CD4-positive, alpha-beta T cell treated with Interleukin-1 beta for 1 hour (primary cell): Measurements from ENCODE around the gene HYPK.
A peak's percentile ranks its signal among the peaks of the same experiment; 100 is the strongest.
"Not testable (repeated sequence)": the region's sequence is repeated elsewhere in the genome, so short reads cannot be mapped to it uniquely, and the experiment has no call there.

Experiments used
- DNase-seq, 2 donors: peaks; one replicate each; pipeline ENCODE4 v3.0.0-alpha.2; 2020 to 2022

The HYPK gene

DNA sequence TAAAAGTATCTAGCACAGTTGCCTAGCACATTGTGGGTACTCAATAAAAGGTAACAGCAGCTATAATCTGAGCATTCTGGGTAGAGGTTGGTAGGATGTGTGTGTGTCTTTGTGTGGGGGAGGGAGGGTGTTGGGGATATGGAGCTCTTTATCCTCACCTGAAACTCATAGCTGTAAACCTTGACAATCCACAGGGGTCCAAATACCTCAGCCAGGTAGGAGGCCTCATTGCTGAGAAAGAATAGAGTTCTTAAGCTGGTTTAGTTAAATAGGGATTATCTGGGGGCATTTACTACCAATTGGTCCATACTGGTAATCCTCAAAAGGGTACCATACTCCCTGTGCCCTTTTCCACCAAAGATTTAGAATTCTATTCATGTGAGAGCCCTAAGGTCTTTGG lies 4.4 kb upstream of the HYPK start:
- no peak for DNase-seq

DNA sequence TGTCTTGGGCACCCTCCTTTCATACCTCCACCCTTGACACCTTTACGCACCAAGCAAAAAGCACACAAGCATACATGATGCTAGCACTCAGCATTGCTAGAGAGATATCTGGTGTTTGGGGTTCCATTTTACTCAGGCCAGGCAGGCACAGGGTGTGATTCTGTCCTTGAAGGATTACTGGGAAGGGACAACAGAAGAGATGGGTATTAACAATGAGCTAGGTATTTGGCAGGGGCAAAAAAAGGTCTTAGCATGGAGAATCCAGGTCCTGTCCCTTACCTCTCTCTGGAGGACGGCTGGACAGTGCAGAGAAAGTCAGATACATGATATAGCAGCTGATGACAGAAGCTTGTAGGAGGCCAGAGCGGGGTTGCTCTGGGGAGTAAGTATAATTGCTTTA lies 3.8 kb upstream of the HYPK start:
- no peak for DNase-seq

DNA sequence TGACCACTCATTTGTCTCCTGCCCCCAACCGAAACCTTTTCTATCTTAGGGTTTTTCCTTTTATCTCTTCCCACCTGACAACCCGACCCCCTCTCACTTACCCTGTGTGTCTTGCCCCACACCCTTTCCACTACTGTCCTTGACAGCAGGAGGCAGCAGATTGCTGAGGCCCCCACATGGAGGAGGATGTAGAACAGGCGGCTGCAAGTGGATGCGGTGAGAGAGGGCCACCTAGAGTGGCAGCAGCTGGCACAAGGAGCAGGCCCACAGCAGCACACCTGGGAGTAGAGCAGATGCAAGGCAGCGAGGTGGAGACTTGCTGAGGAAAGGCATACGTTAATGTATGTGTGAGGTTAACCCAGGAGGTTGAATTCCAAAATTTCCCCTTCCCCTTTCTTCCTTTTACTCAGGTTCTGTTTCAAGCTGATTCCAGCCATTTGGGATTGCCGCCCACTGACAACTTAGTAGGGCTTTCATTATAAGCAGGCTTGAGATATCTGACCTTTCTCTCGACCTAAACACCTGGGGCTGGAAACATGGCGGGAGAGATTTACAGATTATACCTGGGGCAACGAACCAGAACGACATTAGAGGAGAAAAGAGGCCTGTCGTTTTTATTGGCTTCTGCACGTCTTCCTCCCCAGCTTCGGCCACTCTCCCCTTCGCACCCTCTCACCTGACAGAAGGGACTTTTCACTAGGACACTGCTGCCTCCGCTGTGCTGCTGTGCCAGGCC lies 1.0 kb upstream of the HYPK start:
- DNase-seq: no peak

DNA sequence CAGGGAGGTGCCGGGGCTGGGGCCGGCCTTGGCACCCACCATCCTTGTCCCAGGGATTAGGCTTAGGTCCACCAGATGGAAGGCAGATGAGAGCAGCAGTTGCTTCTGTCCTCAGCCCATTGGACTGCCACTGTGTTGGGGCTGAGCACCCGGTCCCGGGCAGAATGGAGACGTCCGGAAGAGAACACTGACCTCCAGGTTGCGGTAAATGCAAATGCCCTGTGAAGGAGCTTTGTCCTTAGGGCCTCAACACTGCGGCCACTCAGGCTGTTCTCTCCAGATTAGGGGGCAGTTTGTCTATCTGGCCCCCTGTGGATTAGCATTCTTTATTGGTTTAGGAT lies 484 bp upstream of the HYPK start, which contains the start of gene SERINC4:
SERINC4 (minus strand) TSS at position 276 of the 341 bp plus-strand sequence; CDS start at position 42, 234 bp downstream.
- DNase-seq: no peak

DNA sequence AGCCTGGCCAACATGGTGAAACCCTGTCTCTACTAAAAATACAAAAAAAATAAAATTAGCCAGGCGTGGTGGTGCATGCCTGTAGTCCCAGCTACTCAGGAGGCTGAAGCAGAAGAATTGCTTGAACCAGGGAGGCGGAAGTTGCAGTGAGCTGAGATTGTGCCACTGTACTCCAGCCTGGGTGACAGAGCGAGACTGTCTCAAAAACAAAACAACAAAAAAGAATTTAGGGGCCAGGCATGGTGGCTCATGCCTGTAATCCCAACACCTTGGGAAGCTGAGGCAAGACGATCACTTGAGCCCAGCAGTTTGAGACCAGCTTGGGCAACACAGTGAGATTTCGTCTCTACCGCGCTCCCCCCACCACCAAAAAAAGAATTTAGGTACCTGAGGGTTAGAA lies 2.3 kb downstream of the HYPK start:
- DNase-seq: not testable (repeated sequence)

DNA sequence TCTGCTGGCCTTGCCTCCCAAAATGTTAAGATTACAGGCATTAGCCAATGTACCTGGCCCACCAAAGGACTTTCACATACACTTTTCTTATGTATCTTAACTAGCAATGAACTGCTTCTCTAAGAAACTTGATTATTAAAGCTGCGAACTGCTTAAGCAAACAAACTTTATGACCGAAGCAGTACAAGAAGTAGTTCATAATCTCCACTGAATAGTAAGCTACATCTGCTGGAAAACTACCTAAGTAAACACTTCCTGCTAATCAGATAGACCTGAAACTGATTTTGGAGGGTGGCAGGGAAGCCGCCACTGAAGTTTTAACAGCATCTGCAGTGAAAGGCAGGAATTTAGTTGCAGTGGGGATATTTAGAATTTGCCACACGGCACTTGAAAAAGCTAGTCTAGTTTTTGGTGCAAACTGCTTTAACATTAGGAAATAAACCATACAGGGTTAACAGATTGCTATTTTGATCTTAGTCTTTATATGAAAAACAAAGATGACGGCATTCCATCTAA lies 8.1 kb downstream of the HYPK start:
- DNase-seq: no peak

DNA sequence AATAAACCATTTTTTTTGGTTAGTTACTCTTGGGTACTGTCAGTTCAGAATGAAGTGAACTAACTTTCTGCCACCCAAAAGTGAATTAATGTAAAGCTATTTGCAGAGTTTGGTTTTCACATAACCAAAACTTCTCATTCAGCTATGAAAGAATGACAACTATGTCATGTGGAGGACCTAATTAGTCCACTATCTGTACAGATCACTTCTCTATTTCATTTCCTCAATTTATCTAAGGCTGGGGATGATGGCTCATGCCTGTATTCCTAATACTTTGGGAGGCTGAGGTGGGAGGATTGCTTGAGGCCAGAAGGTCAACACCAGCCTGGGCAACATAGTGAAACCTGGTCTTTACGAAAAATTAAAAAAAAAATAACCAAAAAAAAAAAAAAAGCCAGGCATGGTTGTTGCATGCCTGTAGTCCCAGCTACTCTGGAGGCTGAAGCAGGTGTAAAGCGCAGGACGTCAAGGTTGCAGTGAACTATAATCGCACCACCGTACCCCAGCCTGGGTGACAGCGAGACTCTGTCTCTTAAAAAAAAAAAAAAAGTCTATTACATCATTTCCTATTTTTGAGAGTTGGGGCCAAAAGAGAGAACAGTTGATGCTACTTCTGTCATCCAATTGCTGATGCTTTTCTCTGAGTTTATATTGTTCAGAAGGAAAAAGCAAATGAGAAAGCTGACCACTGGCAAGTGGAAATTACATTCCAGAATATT lies 8.7 kb downstream of the HYPK start:
- peak in 1 of 2 donors; percentile 62 for DNase-seq

DNA sequence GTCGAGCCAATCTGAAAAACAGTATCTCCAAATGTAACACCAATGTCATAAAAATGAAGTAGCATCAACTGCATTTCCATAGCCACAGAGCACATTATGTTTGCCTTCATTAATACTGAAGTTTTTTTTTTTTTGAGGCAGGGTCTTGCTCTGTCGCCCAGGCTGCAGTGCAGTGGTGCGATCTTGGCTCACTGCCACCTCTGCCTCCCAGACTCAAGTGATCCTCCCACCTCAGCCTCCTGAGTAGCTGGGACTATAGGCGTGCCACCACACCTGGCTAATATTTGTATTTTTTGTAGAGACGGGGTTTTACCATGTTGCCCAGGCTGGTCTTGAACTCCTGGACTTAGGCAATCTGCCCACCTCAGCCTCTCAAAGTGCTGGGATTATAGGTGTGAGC lies 14.7 kb downstream of the HYPK start:
- DNase-seq: not testable (repeated sequence)

DNA sequence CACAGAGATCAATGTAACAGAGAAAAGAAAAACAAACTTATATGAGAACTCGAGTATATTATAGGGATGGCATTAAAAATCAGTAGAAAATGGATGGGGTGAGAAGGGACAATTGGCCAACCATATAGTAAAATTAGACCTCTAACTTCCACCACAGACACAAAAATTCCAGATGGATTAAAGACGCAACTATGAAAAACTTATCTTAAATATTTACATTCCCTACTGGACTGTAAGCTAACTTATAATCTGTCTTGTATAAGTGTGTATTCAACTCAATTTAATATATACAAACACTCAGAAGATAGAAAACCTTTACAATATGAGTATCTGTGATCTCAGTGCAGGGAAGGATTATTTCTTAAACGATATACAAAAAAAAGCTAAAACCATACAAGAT lies 21.1 kb downstream of the HYPK start:
- no peak for DNase-seq

DNA sequence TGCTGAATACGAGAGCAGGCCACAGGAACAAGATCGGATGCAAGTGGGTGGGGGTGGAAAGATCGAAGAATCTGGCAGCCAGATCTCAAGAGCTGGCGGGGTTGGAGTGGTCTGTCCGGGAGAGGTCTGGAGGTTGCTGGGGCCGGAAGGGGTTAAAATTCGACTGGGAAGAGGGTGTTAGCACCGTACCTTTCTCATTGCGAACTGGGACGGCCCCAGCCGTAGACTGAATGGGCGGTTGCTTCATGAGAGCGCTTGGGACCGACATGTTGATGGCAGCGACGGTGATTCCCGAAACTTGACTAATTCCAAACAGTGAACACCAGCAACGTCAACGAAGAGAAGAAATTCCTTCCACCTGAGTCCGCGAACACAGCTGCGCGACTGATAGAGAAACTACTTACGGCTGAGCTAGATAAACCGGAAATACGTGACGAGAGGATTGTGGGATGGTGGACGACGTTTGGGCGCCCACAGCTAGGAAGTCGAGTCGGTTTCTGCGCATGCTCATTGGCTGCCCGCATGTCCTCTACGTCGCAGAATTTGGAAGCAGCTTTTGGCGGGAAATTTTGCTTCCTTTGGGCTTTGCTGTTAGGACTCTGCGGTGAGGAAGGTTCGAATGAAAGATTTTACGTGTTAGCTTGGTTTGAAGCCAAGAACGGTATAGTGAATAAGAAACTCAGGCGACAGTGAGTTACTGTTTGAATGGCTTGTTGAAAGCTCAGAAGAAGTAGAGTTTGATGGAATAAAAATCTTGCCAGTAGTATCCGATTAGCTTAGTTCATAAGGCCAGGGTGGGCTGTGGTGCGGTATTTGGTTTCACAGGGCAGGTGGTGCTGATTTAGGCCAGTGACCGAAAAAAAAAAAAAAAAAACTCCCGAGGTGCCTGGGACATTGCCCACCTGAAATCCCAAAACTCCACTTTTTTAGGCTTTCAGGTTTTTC lies 24.2 kb downstream of the HYPK start, which contains the start of gene MFAP1:
MFAP1 (minus strand) TSS at position 389 of the 945 bp plus-strand sequence; CDS start at position 268, 121 bp downstream.
- DNase-seq: peak; percentile 94 to 96

DNA sequence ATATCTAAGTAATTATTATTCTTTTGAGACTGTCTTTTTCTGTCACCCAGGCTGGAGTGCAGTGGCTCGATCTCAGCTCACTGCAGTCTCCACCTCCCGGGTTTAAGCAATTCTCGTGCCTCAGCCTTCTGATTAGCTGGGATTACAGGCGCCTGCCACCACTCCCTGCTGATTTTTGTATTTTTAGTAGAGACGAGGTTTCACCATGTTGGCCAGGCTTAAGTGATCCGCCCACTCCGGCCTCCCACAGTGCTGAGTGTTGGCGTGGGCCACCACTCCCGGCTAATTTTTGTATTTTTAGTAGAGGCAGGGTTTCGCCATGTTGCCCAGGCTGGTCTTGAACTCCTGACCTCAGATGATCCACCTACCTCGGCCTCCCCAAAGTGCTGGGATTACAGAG lies 24.9 kb downstream of the HYPK start:
- DNase-seq: not testable (repeated sequence)

DNA sequence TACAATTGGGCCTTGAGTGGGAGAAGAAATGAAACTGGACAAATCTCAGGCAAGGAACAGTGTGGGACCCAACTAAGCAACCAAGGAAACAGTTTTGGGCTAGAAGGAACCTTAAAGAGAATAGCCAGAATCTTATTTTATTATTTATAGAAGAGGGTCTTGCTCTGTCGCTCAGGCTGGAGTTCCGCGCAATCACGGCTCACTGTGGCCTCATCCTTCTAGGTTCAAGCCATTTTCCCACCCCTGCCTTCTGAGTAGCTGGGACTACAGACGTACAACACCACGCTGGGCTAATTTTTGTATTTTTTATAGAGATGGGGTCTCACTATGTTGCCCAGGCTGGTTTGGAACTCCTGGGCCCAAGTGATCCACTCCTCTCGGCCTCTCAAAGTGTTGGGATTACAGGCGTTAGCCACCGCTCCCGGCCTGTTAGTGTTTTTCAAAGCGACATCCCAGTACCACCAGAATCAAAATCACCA lies 25.7 kb downstream of the HYPK start:
- no peak for DNase-seq

DNA sequence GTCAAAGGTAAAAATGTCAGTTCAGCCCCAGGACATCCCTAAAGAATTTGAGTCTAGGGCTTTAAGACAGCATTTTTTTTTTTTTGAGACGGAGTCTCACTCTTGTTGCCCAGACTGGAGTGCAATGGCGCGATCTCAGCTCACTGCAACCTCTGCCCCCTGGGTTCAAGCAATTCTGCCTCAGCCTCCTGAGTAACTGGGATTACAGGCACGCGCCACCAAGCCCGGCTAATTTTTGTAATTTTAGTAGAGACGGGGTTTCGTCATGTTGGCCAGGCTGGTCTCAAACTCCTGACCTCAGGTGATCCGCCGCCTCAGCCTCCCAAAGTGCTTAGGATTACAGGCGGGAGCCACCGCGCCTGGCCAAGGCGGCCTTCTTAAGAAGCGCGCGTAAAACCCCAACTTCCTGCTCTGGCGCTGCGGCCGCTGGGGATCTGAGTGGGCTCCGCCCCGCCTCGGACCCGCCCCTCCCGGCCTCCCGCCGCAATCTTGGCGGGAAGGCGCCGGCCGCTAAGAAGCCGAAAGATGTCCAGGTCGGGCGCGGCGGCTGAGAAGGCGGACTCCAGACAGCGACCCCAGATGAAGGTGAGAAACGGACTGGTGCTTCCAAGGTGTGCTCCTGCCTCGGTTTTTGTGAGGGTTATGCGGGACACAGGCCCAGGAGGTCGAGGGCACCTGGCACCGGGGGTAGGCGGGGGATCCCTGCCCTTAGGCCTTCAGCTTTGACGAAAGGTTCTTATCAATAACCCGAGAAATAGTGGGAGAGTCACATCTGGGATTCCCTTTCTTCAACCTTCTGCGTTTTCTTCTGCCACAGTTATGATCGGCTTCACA lies 26.3 kb downstream of the HYPK start, which contains the start of gene WDR76:
WDR76 (plus strand) TSS at position 495 of the 834 bp plus-strand sequence; CDS start at position 526, 31 bp downstream.
- peak; percentile 74 to 75 for DNase-seq

DNA sequence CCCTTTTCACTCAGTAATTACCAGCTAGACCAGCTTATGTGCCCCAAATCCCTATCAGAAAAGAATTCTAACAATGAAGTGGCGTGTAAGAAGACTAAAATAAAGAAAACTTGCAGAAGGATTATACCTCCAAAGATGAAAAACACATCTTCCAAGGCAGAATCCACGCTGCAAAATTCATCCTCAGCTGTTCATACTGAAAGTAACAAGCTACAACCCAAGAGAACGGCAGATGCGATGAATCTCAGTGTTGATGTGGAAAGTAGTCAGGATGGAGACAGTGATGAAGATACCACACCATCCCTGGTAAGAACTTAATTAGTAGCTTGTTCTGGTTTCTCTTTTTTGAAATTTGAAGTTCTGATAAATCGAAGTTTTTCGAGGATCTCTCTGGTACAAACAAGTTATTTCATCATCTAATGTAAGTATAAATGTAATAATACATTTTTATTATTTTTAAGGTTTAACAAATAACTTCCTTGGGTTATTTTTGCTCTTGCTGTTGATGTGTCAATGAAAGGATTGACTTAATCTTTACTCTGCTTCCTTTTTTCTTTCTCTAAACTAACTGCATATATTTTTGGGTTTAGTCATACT lies 27.8 kb downstream of the HYPK start:
- no peak for DNase-seq

DNA sequence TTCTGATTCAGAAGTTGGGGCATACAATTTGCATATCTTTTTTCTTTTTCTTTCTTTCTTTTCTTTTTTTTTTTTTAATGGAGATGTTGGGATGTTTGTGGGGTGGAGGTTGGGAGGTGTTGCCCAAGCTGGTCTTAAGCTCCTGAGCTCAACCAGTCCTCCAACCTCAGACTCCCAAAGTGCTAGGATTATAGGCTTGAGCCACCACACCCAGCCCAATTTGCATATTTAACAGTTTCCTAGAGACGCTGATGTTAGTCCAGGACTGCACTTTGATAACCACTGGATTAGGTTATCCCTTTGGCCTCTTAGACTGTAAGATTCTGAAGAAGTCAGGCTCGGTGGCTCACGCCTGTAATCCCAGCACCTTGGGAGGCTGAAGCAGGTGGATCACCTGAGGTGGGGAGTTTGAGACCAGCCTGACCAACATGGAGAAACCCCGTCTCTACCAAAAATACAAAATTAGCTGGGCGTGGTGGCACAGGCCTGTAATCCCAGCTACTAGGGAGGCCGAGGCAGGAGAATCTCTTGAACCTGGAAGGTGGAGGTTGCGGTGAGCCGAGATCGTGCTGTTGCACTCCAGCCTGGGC lies 29.6 kb downstream of the HYPK start:
- DNase-seq: not testable (repeated sequence)

DNA sequence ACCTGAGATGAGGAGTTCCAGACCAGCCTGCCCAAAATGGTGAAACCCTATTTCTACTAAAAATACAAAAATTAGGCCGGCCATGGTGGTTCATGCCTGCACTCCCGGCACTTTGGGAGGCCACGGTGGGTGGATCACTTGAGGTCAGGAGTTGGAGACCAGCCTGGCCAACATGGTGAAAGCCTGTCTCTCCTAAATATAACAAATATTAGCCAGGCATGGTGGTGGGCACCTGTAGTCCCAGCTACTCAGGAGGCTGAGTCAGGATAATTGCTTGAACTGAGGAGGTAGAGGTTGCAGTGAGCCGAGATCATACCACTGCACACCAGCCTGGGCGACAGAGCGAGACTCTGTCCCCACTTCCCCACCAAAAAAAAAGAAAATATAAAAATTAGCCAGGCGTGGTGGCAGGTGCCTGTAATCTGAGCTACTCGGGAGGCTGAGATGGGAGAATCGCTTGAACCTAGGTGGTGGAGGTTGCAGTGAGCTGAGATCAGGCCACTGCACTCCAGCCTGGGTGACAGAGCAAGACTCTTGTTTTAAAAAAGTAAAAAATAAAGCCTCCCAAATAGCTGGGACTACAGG lies 30.4 kb downstream of the HYPK start:
- not testable (repeated sequence) for DNase-seq

DNA sequence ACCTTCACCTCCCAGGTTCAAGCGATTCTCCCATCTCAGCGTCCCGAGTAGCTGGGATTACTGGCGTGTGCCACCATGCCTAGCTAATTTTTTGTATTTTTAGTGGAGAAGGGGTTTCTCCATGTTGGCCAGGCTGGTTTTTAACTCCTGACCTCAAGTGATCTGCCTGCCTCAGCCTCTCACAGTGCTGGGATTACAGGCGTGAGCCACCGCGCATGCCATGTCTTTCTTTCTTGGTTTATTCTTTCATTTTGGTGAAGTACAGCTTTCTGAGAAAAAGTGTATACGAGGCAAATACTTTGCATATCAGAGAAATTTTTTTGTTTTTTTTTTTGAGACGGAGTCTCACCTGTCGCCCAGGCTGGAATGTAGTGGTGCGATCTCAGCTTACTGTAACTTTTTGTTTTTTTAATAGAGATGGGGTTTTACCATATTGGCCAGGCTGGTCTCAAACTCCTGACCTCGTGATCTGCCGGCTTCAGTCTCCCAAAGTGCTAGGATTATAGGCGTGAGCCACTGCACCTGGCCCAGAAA lies 31.2 kb downstream of the HYPK start:
- not testable (repeated sequence) for DNase-seq

DNA sequence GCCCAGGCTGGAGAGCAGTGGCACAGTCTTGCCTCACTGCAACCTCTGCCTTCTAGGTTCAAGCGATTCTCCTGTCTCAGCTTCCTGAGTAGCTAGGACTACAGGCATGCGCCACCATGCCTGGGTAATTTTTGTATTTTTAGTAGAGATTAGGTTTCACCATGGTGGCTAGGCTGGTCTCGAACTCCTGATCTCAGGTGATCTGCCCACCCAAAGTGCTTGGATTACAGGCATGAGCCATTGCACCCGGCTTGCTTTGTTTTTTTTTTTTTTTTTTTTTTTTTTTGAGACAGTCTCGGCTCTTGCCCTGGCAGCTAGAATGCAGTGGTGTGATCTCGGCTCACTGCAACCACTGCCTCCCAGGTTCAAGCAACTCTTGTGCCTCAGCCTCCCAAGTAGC lies 32.1 kb downstream of the HYPK start:
- not testable (repeated sequence) for DNase-seq

DNA sequence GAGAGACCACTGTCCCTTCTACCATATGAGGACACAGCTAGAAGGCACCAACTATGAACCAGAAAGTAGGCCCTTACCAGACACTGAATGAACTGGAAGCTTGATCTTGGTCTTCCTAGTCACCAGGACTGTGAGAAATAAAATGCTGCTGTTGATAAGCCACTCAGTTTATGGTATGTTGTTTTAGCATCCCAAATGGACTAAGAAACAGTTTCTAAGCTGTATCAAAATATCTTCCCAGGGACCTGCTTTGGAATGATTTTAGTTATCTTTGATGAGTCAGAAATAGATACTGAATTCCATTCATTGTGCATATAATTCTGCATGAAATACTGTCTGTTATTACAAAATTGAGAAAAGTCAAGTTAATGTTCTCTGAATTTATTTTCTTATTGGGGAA lies 45.0 kb downstream of the HYPK start:
- DNase-seq: no peak

DNA sequence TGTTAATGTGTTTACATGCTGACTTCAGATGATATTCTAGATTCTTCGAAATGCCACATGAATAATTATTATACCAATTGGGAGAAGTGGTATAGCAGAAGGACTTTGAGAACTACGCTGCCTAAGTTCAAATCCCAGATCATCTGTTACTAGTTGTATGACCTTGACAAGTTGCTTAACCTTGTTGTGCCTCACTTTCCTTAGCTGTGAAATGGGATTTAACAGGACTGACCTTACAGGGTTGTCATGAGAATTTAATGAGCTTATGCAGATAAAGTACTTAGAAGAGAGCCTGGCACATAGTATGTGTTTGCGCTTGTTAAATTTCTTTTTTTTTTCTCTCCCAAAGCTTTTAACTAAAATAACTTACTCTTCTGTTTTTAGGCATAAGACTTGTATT lies 50.9 kb downstream of the HYPK start:
- DNase-seq: no peak
